HEK293 (cell line): ENCODE data around the gene BAIAP3.

ENCODE experiments used
- CTCF ChIA-PET: fragments of 350-600 bp; formaldehyde crosslinking; extraction: SDS; loops from one replicate; lab custom pipeline; 2021; ENCODE audit warnings: antibody characterized with exemption; lab: Yijun Ruan, JAX
- POLR2A ChIA-PET: fragments of 300-600 bp; formaldehyde crosslinking; extraction: SDS; loops from one replicate; lab custom pipeline; 2020; ENCODE audit warnings: antibody characterized with exemption, inconsistent platforms; lab: Yijun Ruan, JAX
- H3K27ac ChIP-seq: fragments of 200-500 bp; sonication (Bioruptor generic); 2 replicates; pipeline ENCODE4 v1.5.1; 2014; ENCODE audit warnings: low read depth, low read length, control low read depth, inconsistent platforms; ENCODE audit errors: extremely low read depth
- H3K36me3 ChIP-seq, 2 experiments: fragments of 200-500 bp in 1 of 2; sonication (Bioruptor generic) in 1 of 2; 1 replicate in 1 of 2; 2 replicates in 1 of 2; pipeline ENCODE4 v1.5.1; 2014 to 2017; ENCODE audit warnings: inconsistent platforms in 2 of 2, low read length in 2 of 2; ENCODE audit not compliant: control insufficient read depth in 2 of 2, insufficient read depth in 1 of 2
- H3K4me1 ChIP-seq: fragments of 200-500 bp; sonication (Bioruptor generic); 2 replicates; pipeline ENCODE4 v1.5.1; 2014; ENCODE audit warnings: mild to moderate bottlenecking, low read length, inconsistent platforms; ENCODE audit not compliant: control insufficient read depth, insufficient read depth
- H3K4me3 ChIP-seq: 2 replicates; pipeline ENCODE4 v1.5.1; 2011; ENCODE audit warnings: low read depth, mild to moderate bottlenecking, control low read depth, low read length, moderate library complexity
- H3K9me3 ChIP-seq: fragments of 200-500 bp; sonication (Bioruptor generic); 2 replicates; pipeline ENCODE4 v1.5.1; 2014; ENCODE audit warnings: low read depth, low read length, inconsistent platforms; ENCODE audit not compliant: control insufficient read depth, insufficient read depth
- BCL11A ChIP-seq: fragments of 450-650 bp; formaldehyde crosslinking; IDR thresholded peaks from 2 replicates; pipeline ENCODE4 v1.5.1; 2016; ENCODE audit warnings: low read depth, missing biosample characterization, missing genetic modification characterization
- FEZF1 ChIP-seq: fragments of 450-650 bp; formaldehyde crosslinking; IDR thresholded peaks from 2 replicates; pipeline ENCODE4 v1.5.1; 2016; ENCODE audit warnings: missing biosample characterization, missing genetic modification characterization
- HOXA7 ChIP-seq: sonication (generic); formaldehyde crosslinking; IDR thresholded peaks from 2 replicates; pipeline ENCODE4 v1.8.1; 2022; ENCODE audit warnings: missing genetic modification reagents, borderline replicate concordance
- KLF7 ChIP-seq: fragments of 450-650 bp; formaldehyde crosslinking; IDR thresholded peaks from 2 replicates; pipeline ENCODE4 v1.5.1; 2016; ENCODE audit warnings: missing biosample characterization, missing genetic modification characterization, borderline replicate concordance
- MYNN ChIP-seq: fragments of 450-650 bp; formaldehyde crosslinking; IDR thresholded peaks from 2 replicates; pipeline ENCODE4 v1.5.1; 2016; ENCODE audit warnings: missing biosample characterization, missing genetic modification characterization, borderline replicate concordance
- ZEB2 ChIP-seq: fragments of 450-650 bp; formaldehyde crosslinking; IDR thresholded peaks from 2 replicates; pipeline ENCODE4 v1.5.1; 2016; ENCODE audit warnings: missing biosample characterization, missing genetic modification characterization
- ZFHX2 ChIP-seq: fragments of 450-650 bp; formaldehyde crosslinking; conservative IDR thresholded peaks from 2 replicates; pipeline ENCODE4 v1.5.1; 2016; ENCODE audit warnings: missing biosample characterization, missing genetic modification characterization
- ZFP3 ChIP-seq: fragments of 450-650 bp; formaldehyde crosslinking; IDR thresholded peaks from 2 replicates; pipeline ENCODE4 v1.5.1; 2016; ENCODE audit warnings: low read depth, missing biosample characterization, missing genetic modification characterization
- ZFP69B ChIP-seq: fragments of 450-650 bp; formaldehyde crosslinking; IDR thresholded peaks from 2 replicates; pipeline ENCODE4 v1.5.1; 2016; ENCODE audit warnings: missing biosample characterization, missing genetic modification characterization
- ZNF114 ChIP-seq: fragments of 450-650 bp; formaldehyde crosslinking; IDR thresholded peaks from 2 replicates; pipeline ENCODE4 v1.5.0; 2017; ENCODE audit warnings: missing biosample characterization, missing genetic modification characterization
- ZNF19 ChIP-seq: fragments of 450-650 bp; formaldehyde crosslinking; IDR thresholded peaks from 2 replicates; pipeline ENCODE4; 2016; ENCODE audit warnings: missing biosample characterization, missing genetic modification characterization, low read depth
- ZNF202 ChIP-seq: fragments of 450-650 bp; formaldehyde crosslinking; IDR thresholded peaks from 2 replicates; pipeline ENCODE4 v1.5.1; 2016; ENCODE audit warnings: missing biosample characterization, missing genetic modification characterization, borderline replicate concordance
- ZNF24 ChIP-seq: fragments of 450-650 bp; formaldehyde crosslinking; IDR thresholded peaks from 2 replicates; pipeline ENCODE4 v1.5.1; 2016; ENCODE audit warnings: missing biosample characterization, missing genetic modification characterization
- ZNF302 ChIP-seq: fragments of 450-650 bp; formaldehyde crosslinking; IDR thresholded peaks from 2 replicates; pipeline ENCODE4 v1.5.1; 2016; ENCODE audit warnings: missing biosample characterization, missing genetic modification characterization, low read depth
- ZNF426 ChIP-seq: fragments of 450-650 bp; formaldehyde crosslinking; IDR thresholded peaks from 2 replicates; pipeline ENCODE4 v1.5.1; 2017; ENCODE audit warnings: missing biosample characterization, missing genetic modification characterization, mild to moderate bottlenecking, inconsistent platforms, moderate library complexity
- ZNF530 ChIP-seq: fragments of 450-650 bp; formaldehyde crosslinking; IDR thresholded peaks from 2 replicates; pipeline ENCODE4 v1.5.1; 2016; ENCODE audit warnings: low read depth, missing biosample characterization, missing genetic modification characterization
- ZNF571 ChIP-seq: fragments of 450-650 bp; formaldehyde crosslinking; IDR thresholded peaks from 2 replicates; pipeline ENCODE4 v1.5.0; 2017; ENCODE audit warnings: missing biosample characterization, missing genetic modification characterization
- ZNF600 ChIP-seq: fragments of 450-650 bp; formaldehyde crosslinking; IDR thresholded peaks from 2 replicates; pipeline ENCODE4 v1.5.1; 2016; ENCODE audit warnings: missing biosample characterization, missing genetic modification characterization
- ZNF654 ChIP-seq: fragments of 450-650 bp; formaldehyde crosslinking; IDR thresholded peaks from 2 replicates; pipeline ENCODE4 v1.5.1; 2016; ENCODE audit warnings: low read depth, missing biosample characterization, missing genetic modification characterization
- ZNF658 ChIP-seq: fragments of 450-650 bp; formaldehyde crosslinking; IDR thresholded peaks from 2 replicates; pipeline ENCODE4; 2016; ENCODE audit warnings: missing biosample characterization, missing genetic modification characterization
- ZNF76 ChIP-seq: fragments of 450-650 bp; formaldehyde crosslinking; IDR thresholded peaks from 2 replicates; pipeline ENCODE4; 2016; ENCODE audit warnings: low read depth, missing biosample characterization, missing genetic modification characterization, borderline replicate concordance
- TF ChIP-seq, protein P1 (sequence below): fragments of 450-650 bp; formaldehyde crosslinking; IDR thresholded peaks from 2 replicates; pipeline ENCODE4 v1.5.1; 2016; ENCODE audit warnings: missing biosample characterization, missing genetic modification characterization
- TF ChIP-seq, protein P2 (sequence below): fragments of 450-650 bp; formaldehyde crosslinking; IDR thresholded peaks from 2 replicates; pipeline ENCODE4 v1.5.1; 2016; ENCODE audit warnings: missing biosample characterization, missing genetic modification characterization, low read depth
- TF ChIP-seq, protein P3 (sequence below): fragments of 450-650 bp; formaldehyde crosslinking; IDR thresholded peaks from 2 replicates; pipeline ENCODE4; 2016; ENCODE audit warnings: missing biosample characterization, missing genetic modification characterization
- TF ChIP-seq, protein P4 (sequence below): sonication (generic); formaldehyde crosslinking; IDR thresholded peaks from 2 replicates; pipeline ENCODE4 v1.8.1; 2022; ENCODE audit warnings: mild to moderate bottlenecking, moderate library complexity, missing genetic modification reagents
- TF ChIP-seq, protein P5 (sequence below): fragments of 450-650 bp; formaldehyde crosslinking; IDR thresholded peaks from 2 replicates; pipeline ENCODE4 v1.5.1; 2016; ENCODE audit warnings: missing biosample characterization, missing genetic modification characterization
- TF ChIP-seq, protein P6 (sequence below): IDR thresholded peaks from 2 replicates; pipeline ENCODE4 v1.6.1; 2011; ENCODE audit warnings: mild to moderate bottlenecking, low read depth, low read length, borderline replicate concordance

The BAIAP3 gene

DNA sequence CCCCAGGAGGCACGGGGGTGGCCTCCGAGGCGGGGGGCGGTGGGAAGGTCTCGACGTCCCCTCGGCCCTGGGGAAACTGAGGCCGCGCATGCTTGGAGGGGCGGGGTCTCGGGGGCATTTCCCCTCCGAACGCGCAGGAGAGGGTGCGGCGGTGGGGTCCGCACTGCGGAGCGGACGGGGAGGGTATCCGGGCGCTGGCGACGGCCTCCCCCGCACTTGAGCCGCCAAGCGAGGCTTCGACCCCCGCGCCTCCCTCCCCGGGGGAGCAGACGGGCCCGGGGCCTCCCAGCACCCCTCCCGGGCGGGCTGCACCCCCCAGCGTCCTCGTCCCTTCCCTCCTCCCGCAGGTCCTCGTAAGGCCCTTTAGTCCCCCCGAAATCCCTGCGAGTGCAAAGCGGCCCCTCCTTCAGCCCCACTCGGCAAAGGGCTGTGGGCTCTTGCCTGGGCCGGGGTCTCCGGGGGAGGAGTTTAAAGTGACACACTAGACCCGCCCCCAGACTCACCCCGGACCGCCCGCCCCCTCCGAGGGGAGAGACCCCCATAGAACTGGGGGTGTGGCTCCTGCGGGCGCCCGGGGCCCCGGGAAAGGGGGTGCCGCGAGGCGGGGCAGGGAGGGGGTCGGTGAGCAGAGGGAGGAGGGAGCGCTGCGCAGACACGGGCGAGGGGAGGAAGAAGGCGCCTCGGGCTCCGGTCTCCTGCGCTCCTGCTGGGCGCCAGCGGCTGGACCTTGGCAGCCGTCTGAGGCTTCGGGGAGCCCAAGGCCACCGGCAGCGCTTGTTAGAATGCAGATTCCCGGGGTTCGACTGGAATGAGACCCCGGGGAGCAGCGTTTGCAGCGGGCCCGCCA is 632 bp downstream of the BAIAP3 start:
- H3K4me1 ChIP-seq = peaks cover 2% of the 10 kb centered on the region; the same call in 1 of the 2 replicates
- ChIA-PET POLR2A (interaction anchor here (1.2 to 1.4 kb wide), 2 partner anchors 8 to 9 kb away, joined by 3 to 9 read pairs; no protein-coding TSS in a partner anchor), CTCF (no interaction called here)
- H3K9me3 ChIP-seq = no peaks in the 10 kb centered on the region
- peak overlapping the region; percentile 14 for H3K4me3 ChIP-seq
- no peak overlapping the region for H3K27ac ChIP-seq
- no peaks in the 10 kb centered on the region for H3K36me3 ChIP-seq
- TF ChIP-seq ZNF426 (tag by site-specific recombination) = no peak
- TF ChIP-seq ZNF654 (tag by site-specific recombination) = no peak
- no peak for TF ChIP-seq ZNF530 (tag by site-specific recombination)
- TF ChIP-seq ZFP3 (tag by site-specific recombination) = no peak
- no peak for TF ChIP-seq MYNN (tag by site-specific recombination)
- TF ChIP-seq ZNF202 (tag by site-specific recombination) = no peak
- no peak for TF ChIP-seq ZNF19 (tag by site-specific recombination)
- TF ChIP-seq ZNF658 = no peak
- TF ChIP-seq ZNF302 (tag by site-specific recombination) = no peak
- TF ChIP-seq ZNF24 (tag by site-specific recombination) = no peak
- no peak for TF ChIP-seq BCL11A (tag by site-specific recombination)
- no peak for TF ChIP-seq ZNF571 (tag by site-specific recombination)
- TF ChIP-seq, protein P1, sequence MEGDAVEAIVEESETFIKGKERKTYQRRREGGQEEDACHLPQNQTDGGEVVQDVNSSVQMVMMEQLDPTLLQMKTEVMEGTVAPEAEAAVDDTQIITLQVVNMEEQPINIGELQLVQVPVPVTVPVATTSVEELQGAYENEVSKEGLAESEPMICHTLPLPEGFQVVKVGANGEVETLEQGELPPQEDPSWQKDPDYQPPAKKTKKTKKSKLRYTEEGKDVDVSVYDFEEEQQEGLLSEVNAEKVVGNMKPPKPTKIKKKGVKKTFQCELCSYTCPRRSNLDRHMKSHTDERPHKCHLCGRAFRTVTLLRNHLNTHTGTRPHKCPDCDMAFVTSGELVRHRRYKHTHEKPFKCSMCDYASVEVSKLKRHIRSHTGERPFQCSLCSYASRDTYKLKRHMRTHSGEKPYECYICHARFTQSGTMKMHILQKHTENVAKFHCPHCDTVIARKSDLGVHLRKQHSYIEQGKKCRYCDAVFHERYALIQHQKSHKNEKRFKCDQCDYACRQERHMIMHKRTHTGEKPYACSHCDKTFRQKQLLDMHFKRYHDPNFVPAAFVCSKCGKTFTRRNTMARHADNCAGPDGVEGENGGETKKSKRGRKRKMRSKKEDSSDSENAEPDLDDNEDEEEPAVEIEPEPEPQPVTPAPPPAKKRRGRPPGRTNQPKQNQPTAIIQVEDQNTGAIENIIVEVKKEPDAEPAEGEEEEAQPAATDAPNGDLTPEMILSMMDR (tag by site-specific recombination) = no peak
- no peak for TF ChIP-seq ZNF114 (tag by site-specific recombination)
- TF ChIP-seq, protein P2, sequence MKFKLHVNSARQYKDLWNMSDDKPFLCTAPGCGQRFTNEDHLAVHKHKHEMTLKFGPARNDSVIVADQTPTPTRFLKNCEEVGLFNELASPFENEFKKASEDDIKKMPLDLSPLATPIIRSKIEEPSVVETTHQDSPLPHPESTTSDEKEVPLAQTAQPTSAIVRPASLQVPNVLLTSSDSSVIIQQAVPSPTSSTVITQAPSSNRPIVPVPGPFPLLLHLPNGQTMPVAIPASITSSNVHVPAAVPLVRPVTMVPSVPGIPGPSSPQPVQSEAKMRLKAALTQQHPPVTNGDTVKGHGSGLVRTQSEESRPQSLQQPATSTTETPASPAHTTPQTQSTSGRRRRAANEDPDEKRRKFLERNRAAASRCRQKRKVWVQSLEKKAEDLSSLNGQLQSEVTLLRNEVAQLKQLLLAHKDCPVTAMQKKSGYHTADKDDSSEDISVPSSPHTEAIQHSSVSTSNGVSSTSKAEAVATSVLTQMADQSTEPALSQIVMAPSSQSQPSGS = no peak
- TF ChIP-seq, protein P3, sequence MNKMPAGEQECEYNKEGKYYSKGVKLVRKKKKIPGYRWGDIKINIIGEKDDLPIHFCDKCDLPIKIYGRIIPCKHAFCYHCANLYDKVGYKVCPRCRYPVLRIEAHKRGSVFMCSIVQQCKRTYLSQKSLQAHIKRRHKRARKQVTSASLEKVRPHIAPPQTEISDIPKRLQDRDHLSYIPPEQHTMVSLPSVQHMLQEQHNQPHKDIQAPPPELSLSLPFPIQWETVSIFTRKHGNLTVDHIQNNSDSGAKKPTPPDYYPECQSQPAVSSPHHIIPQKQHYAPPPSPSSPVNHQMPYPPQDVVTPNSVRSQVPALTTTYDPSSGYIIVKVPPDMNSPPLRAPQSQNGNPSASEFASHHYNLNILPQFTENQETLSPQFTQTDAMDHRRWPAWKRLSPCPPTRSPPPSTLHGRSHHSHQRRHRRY = no peak
- no peak for TF ChIP-seq KLF7 (tag by site-specific recombination)
- TF ChIP-seq, protein P4, sequence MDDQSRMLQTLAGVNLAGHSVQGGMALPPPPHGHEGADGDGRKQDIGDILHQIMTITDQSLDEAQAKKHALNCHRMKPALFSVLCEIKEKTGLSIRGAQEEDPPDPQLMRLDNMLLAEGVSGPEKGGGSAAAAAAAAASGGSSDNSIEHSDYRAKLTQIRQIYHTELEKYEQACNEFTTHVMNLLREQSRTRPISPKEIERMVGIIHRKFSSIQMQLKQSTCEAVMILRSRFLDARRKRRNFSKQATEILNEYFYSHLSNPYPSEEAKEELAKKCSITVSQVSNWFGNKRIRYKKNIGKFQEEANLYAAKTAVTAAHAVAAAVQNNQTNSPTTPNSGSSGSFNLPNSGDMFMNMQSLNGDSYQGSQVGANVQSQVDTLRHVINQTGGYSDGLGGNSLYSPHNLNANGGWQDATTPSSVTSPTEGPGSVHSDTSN (CRISPR knock-in tag) = no peak
- no peak for TF ChIP-seq FEZF1 (tag by site-specific recombination)
- peak; percentile 67; the same call in 1 of the 2 replicates for TF ChIP-seq ZFHX2 (tag by site-specific recombination)
- no peak for TF ChIP-seq ZNF600 (tag by site-specific recombination)
- TF ChIP-seq HOXA7 (CRISPR knock-in tag) = no peak
- TF ChIP-seq, protein P5, sequence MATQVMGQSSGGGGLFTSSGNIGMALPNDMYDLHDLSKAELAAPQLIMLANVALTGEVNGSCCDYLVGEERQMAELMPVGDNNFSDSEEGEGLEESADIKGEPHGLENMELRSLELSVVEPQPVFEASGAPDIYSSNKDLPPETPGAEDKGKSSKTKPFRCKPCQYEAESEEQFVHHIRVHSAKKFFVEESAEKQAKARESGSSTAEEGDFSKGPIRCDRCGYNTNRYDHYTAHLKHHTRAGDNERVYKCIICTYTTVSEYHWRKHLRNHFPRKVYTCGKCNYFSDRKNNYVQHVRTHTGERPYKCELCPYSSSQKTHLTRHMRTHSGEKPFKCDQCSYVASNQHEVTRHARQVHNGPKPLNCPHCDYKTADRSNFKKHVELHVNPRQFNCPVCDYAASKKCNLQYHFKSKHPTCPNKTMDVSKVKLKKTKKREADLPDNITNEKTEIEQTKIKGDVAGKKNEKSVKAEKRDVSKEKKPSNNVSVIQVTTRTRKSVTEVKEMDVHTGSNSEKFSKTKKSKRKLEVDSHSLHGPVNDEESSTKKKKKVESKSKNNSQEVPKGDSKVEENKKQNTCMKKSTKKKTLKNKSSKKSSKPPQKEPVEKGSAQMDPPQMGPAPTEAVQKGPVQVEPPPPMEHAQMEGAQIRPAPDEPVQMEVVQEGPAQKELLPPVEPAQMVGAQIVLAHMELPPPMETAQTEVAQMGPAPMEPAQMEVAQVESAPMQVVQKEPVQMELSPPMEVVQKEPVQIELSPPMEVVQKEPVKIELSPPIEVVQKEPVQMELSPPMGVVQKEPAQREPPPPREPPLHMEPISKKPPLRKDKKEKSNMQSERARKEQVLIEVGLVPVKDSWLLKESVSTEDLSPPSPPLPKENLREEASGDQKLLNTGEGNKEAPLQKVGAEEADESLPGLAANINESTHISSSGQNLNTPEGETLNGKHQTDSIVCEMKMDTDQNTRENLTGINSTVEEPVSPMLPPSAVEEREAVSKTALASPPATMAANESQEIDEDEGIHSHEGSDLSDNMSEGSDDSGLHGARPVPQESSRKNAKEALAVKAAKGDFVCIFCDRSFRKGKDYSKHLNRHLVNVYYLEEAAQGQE (tag by site-specific recombination) = no peak
- no peak for TF ChIP-seq ZEB2 (tag by site-specific recombination)
- TF ChIP-seq ZNF76 (tag by site-specific recombination) = no peak
- TF ChIP-seq, protein P6, sequence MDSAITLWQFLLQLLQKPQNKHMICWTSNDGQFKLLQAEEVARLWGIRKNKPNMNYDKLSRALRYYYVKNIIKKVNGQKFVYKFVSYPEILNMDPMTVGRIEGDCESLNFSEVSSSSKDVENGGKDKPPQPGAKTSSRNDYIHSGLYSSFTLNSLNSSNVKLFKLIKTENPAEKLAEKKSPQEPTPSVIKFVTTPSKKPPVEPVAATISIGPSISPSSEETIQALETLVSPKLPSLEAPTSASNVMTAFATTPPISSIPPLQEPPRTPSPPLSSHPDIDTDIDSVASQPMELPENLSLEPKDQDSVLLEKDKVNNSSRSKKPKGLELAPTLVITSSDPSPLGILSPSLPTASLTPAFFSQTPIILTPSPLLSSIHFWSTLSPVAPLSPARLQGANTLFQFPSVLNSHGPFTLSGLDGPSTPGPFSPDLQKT = no peak
- TF ChIP-seq ZFP69B = 0 out of 2 replicates have a peak, but pooled peaks have one; percentile 26
